ENCODE results near the gene EIF4A2.
"Not testable (repeated sequence)": the region's sequence is repeated elsewhere in the genome, so short reads cannot be mapped to it uniquely, and the experiment has no call there.

Gene EIF4A2

DNA sequence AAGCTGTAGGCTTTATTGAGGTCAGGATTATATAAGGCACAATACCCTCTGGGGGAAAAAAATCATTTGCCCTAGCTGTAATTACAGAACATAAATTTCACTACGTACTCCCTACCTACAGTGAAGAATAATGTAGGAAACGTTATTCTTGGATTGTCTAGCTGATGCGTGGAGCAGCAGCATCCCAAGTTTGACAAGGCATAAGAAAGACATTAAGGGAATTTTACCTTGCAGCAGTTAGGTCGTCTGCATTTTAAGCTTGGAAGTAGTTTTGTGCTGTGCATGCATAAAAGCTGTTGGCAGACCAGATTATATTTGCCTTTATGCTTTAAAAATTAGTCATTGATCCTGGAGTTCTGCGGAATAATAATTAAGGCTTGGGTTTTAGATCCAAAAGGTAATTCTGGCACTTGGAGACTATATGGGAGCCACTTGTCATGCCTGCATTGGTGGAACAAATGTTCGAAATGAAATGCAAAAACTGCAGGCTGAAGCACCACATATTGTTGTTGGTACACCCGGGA is 2.2 kb downstream of the EIF4A2 start:
- no peak for DNase-seq

DNA sequence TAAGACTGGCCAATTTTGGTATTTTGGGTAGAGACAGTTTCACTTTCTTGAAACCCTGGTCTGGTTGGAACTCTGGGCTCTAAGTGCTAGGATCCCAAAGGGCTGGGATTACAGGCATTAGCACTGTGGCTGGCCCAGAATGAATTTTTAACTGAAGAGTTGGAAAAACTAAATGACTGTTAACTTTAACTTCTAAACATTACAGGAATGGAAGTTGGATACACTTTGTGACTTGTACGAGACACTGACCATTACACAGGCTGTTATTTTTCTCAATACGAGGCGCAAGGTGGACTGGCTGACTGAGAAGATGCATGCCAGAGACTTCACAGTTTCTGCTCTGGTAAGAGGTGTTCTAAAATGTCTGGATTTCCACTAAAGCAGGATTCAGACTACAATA is 3.5 kb downstream of the EIF4A2 start:
- DNase-seq, result no peak

- DNase-seq, result no peak
These were observed 4.5 kb downstream of the EIF4A2 start for GRCh38 chr3:186787642-186788481.

DNA sequence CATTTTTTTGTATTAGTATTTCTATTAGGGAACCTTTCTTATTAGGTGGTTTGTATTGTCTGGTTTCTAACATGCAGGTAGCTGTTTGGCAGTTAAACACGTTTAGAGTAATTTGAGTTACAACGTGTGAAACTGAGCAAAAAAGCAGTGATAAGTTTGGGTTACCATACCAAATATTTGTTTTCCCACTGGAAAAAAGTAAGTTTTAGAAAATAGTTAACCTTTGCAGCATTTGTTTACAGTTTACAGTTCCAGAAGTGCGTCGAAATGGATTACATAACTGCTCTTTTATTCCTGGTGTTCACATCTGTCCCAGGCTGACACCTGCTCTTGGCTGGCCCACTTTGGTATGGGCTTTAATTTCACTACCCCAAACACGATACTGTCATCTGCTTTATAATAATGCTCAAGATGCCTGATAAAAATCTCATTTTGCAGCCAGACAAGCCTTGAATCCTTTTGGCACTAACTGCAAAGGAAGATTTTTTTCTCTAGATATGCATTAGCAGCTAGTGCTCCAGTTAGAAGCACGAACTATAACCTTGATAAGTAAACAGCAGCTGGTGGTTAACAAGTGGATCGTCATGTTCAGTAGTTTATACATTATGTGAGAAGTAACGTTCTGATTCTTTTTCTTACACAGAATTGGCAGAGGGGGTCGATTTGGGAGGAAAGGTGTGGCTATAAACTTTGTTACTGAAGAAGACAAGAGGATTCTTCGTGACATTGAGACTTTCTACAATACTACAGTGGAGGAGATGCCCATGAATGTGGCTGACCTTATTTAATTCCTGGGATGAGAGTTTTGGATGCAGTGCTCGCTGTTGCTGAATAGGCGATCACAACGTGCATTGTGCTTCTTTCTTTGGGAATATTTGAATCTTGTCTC is 5.3 kb downstream of the EIF4A2 start:
- no peak for DNase-seq

GRCh38 chr3:186789554-186790260 is 6.3 kb downstream of the EIF4A2 start:
- no peak for DNase-seq

GRCh38 chr3:186790261-186790981 is 7.0 kb downstream of the EIF4A2 start:
- no peak for DNase-seq

GRCh38 chr3:186798239-186798874 is 15.0 kb downstream of the EIF4A2 start:
- no peak for DNase-seq

GRCh38 chr3:186800285-186800684 is 16.9 kb downstream of the EIF4A2 start:
- DNase-seq, result no peak

DNA sequence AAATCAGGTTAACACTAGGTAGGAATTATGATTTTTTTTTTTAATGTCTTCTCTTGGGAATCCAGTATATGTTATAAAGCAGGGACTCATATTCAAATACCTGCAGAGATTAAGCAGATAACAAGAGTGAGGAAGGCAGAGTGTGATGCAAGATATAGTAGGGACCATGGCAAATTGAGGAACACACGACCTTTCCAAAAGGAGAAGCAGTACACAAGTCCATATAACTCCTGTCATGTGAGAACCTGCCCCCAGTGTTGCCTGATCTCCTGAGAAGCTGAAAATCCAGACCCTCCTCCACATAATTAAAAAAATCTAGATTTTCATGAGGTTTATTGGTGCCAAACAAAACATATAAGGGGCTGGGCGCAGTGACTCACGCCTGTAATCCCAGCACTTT is 19.3 kb downstream of the EIF4A2 start:
- DNase-seq, result no peak

GRCh38 chr3:186803447-186803846 is 20.1 kb downstream of the EIF4A2 start:
- not testable (repeated sequence) for DNase-seq

DNA sequence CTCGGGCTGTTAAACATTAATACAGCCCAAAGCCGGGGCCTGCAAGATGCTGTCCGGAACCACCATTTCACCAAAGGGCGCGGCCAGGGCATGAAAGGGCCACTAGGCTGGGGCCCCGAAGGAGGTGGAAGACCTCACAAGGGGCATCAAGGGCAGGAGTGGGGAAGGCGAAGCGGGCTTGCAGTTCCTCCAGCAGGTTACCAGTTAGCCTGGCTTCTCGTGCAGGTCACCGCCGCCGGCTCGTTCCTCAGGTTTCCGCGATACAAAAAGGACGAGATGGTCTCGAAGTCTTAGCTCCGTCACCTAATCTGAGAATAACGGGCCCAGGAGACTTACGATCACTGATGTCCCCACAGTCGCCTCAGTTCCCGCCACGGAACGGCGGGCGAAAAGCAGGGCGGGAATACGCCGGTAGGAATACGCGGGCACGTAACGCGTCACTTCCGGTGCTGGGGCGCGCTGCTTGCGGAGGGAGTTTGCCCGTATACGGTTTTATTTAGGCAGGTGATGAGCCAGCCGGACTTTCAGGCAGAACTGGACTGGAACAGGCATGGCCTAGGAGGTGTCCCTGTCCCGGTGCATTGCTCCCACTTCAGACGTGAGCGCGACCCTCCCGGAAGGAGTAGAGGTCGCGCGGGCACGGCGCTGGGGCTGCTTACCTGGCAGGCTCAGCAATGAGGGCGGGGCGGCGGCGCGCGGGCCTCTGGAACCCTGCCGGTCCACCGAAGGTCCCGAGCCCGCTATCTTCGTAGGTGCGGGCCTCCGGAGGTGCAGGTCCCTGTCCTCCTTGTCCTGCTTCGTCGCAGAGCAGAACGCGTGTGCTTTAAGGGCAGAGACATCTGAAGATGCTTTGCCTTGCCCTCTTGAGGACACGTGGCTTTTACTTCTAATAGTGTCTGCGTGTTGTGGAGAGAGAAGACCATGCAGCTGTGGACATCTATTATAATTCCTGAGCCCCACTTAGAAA is 23.0 kb downstream of the EIF4A2 start, which contains the start of gene RFC4:
Gene RFC4, minus strand, starts transcription at position 394 of the 967 bp plus-strand sequence. CDS start 1,769 bp downstream, outside the sequence.
- peak; percentile 95 for DNase-seq

DNA sequence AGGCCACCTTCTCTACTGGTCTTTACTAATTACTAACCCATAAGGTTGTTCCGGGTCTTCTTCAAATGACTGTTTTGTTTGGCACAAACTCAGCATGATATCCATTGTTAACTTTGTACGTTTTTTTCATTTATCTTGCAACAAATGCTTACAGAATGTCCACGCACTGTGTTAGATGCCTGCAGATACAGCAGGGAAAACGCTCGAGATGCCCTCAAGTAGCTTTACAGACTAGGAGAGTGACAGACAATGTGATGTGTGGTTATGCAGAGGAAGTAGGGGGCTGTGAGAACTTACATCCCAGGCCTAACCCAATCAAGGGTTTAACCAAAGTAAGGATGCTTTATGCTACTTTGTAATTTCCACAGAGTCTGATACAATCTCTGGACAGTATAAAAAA is 23.9 kb downstream of the EIF4A2 start:
- DNase-seq, result no peak

DNA sequence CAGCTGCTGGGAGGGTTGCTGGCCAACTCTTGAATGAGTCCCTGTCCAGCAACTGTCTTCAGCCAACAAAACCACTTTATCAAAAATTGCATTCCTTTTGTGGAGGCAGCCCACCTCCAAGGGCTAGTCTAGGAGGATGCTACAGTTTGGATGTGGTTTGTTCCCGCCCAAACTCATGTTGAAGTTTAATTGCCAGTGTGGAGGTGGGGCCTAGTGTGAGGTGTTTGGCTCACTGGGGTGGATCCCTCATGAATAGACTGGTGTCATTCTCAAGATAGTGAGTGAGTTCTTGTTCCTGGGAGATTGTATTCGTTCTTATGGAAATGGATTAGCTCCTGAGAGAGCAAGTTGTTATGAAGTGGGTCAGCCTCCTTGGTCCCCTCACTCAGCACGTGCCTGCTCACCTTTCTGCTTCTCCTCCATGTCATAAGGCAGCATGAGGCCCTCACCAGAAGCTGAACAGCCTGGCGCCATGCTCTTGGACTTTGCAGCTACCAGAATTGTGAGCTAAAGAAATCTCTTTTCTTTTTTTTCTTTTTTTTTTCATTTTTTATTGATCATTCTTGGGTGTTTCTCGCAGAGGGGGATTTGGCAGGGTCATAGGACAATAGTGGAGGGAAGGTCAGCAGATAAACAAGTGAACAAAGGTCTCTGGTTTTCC is 27.1 kb downstream of the EIF4A2 start:
- no peak for DNase-seq

GRCh38 chr3:186811313-186811712 is 27.9 kb downstream of the EIF4A2 start:
- DNase-seq, result not testable (repeated sequence)

GRCh38 chr3:186814100-186814499 is 30.7 kb downstream of the EIF4A2 start:
- no peak for DNase-seq

GRCh38 chr3:186815435-186815834 is 32.1 kb downstream of the EIF4A2 start:
- no peak for DNase-seq

DNA sequence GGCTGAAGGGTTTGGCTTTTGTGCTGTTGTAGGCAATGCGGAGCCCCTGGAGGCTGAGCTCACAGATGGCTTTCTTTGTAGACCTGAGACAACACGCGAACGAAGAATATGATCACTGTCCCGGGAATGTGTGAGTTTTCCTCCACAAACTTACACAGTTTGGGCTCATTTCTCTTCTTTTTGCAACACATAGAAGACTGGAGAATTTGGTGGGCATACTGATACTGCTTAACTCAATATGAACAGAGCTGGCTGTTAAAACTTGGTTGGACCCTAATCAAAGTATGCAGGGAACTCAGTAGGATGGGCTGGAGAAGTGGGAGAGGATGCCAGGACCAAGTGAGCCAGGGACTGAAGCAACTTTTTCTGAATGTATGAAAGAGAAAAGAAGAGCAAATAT is 35.1 kb downstream of the EIF4A2 start:
- DNase-seq, result no peak

DNA sequence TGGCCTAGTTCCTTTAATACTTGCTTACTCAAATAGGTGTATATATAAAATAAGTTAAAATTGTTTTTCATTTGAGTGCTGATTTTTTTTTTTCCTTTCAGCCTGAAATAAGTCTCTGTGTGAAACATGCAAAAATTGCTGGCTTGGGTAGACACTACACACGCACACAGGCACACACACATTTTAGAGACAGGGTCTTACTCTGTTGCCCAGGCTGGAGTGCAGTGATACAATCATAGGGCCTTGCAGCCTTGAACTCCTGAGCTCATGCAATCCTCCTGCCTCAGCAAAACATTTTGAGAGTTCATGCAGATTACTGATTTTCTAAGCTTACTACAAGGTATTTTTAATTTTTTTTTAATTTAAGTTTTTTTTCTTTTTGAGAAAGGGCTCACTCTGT is 35.6 kb downstream of the EIF4A2 start:
- no peak for DNase-seq

DNA sequence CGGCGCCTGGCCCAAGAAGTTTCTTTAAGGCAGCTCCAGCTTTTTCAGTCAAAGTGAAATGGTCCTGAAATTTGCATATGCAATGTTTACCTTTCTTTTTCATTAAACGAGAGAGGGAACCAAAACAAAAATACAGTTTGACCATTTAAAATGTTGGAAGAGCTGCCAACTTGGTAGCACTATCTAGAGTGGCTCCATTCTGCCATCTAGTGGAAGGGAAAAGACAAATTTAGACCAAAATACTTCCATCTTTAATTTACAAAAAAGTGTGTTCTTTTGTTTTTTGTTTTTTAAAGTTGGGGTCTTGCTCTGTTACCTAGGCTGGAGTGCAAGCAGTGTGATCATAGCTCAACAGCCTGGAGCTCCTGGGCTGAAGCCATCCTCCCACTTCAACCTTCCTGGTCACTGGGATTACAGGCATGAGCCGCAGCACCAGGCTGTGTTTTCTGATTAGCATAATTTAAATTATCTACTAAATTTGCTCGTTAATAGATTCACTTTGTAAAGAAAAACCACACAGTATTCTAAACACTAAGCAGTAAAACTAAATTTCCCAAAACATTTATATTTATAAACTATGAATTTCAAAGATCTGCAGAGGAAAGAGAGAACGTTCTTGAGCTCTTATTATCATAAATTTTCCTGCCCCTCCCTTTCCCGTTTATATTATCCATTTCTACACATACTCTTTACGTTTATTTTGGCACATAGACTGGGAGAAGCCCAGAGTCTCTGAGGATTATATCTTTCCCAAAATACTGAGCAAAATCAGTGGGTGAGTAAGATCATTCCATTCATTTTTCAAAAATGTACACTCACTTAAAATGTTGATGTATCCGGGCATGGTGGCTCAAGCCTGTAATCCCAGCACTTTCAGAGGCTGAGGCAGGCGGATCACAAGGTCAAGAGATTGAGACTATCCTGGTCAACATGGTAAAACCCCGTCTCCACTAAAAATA is 38.3 kb downstream of the EIF4A2 start:
- no peak for DNase-seq
